GM23338 (cell line): Measurements from ENCODE around the gene BTBD9. TPM values are rescaled to one million over a fixed set of nuclear protein-coding genes. Genes with fewer than 3 reads are reported as not detected.

Source experiments
- ATAC-seq: fragments of 200-7000 bp; cut with Tn5 transposase; 3 replicates; pipeline ENCODE4 v1.9.1; 2020
- DNase-seq: peaks from one replicate; pipeline ENCODE4 v3.0.0-alpha.2; 2015; ENCODE audit warnings: low spot score
- H2AFZ ChIP-seq: fragments of 200-600 bp; sonication (generic); 2 replicates; pipeline ENCODE4 v1.8.0; 2016; ENCODE audit warnings: antibody characterized with exemption, mild to moderate bottlenecking, moderate library complexity
- H3F3A ChIP-seq: fragments of 200-600 bp; sonication (generic); replicated peaks from 2 replicates; pipeline ENCODE4 v1.8.0; 2017; ENCODE audit warnings: antibody characterized with exemption, mixed run types, low read depth
- H3K27ac ChIP-seq: fragments of 200-600 bp; sonication (generic); 2 replicates; pipeline ENCODE4 v1.6.1; 2016; ENCODE audit warnings: low read depth
- H3K27me3 ChIP-seq: fragments of 200-600 bp; sonication (generic); 2 replicates; pipeline ENCODE4 v1.8.0; 2016; ENCODE audit warnings: mild to moderate bottlenecking, mixed run types, moderate library complexity; ENCODE audit not compliant: insufficient read depth
- H3K36me3 ChIP-seq: fragments of 200-600 bp; sonication (generic); 2 replicates; pipeline ENCODE4 v1.8.0; 2016; ENCODE audit warnings: mild to moderate bottlenecking; ENCODE audit not compliant: insufficient read depth
- H3K4me1 ChIP-seq: fragments of 200-600 bp; sonication (generic); 2 replicates; pipeline ENCODE4 v1.8.0; 2016; ENCODE audit warnings: mild to moderate bottlenecking, moderate library complexity; ENCODE audit not compliant: insufficient read depth
- H3K4me2 ChIP-seq: fragments of 200-600 bp; sonication (generic); 2 replicates; pipeline ENCODE4 v1.7.1; 2017; ENCODE audit warnings: mixed run types
- H3K4me3 ChIP-seq: fragments of 200-600 bp; sonication (generic); 2 replicates; pipeline ENCODE4 v1.6.1; 2016; ENCODE audit warnings: mixed run types
- H3K79me2 ChIP-seq: fragments of 200-600 bp; sonication (generic); replicated peaks from 2 replicates; pipeline ENCODE4 v1.8.0; 2017; ENCODE audit warnings: mild to moderate bottlenecking; ENCODE audit not compliant: insufficient read depth
- H3K9me2 ChIP-seq: fragments of 200-600 bp; sonication (generic); 2 replicates; pipeline ENCODE4 v1.8.0; 2017; ENCODE audit not compliant: insufficient read depth
- H4K20me1 ChIP-seq: fragments of 200-600 bp; sonication (generic); replicated peaks from 2 replicates; pipeline ENCODE4 v1.8.0; 2017; ENCODE audit warnings: mild to moderate bottlenecking; ENCODE audit not compliant: insufficient read depth
- H3K27ac Mint-ChIP-seq: 2 replicates; pipeline ENCODE4 v1.8.0; 2020; ENCODE audit warnings: inconsistent platforms, mild to moderate bottlenecking, moderate library complexity, mixed read lengths
- H3K27me3 Mint-ChIP-seq: 3 replicates; pipeline ENCODE4 v1.8.0; 2022; ENCODE audit warnings: low read depth, mild to moderate bottlenecking, moderate library complexity, mixed read lengths, inconsistent platforms; ENCODE audit not compliant: insufficient read depth, poor library complexity
- H3K36me3 Mint-ChIP-seq: 3 replicates; pipeline ENCODE4 v1.8.0; 2021; ENCODE audit warnings: low read depth, mild to moderate bottlenecking, inconsistent platforms, moderate library complexity, mixed read lengths
- H3K4me1 Mint-ChIP-seq: 3 replicates; pipeline ENCODE4 v1.8.0; 2020; ENCODE audit warnings: mild to moderate bottlenecking, inconsistent platforms, mixed read lengths
- H3K4me3 Mint-ChIP-seq: 3 replicates; pipeline ENCODE4 v1.8.0; 2021; ENCODE audit warnings: moderate library complexity, mild to moderate bottlenecking, inconsistent platforms, mixed read lengths
- H3K9me3 Mint-ChIP-seq: 3 replicates; pipeline ENCODE4 v1.8.0; 2020; ENCODE audit warnings: moderate library complexity, mild to moderate bottlenecking, inconsistent platforms, mixed read lengths
- EZH2 ChIP-seq: fragments of 200-600 bp; sonication (generic); IDR thresholded peaks from one replicate; pipeline ENCODE4 v1.8.0; 2017; ENCODE audit warnings: antibody characterized with exemption, mild to moderate bottlenecking, low read depth; ENCODE audit not compliant: unreplicated experiment
- JUNB ChIP-seq: IDR thresholded peaks from one replicate; pipeline ENCODE4 v1.6.1; 2016; ENCODE audit warnings: antibody characterized with exemption; ENCODE audit not compliant: unreplicated experiment
- NANOG ChIP-seq: IDR thresholded peaks from 2 replicates; pipeline ENCODE4 v1.6.1; 2016; ENCODE audit warnings: antibody characterized with exemption, borderline replicate concordance
- ZNF114 ChIP-seq: fragments of 250-450 bp; sonication (Bioruptor Pico); IDR thresholded peaks from 2 replicates; pipeline ENCODE4 v1.5.0; 2020; ENCODE audit warnings: mild to moderate bottlenecking, moderate library complexity
- ZNF462 ChIP-seq: fragments of 250-450 bp; sonication (Bioruptor Pico); IDR thresholded peaks from 2 replicates; pipeline ENCODE4 v1.5.0; 2020; ENCODE audit warnings: mild to moderate bottlenecking, moderate library complexity
- polyA plus RNA-seq: library from polyadenylated mRNA; unstranded; fragments of >200 nt; fragmentation: Nextera tagmentation; extraction: Ambion mirVana; gene quantifications from 2 replicates; pipeline ENCODE4 v1.2.1, GENCODE V29; 2016
- total RNA-seq: library from RNA; depleted of rRNA; stranded (reverse); fragments of >200 nt; shearing (Covaris generic); gene quantifications from 2 replicates; pipeline ENCODE4 v1.2.3, GENCODE V29; 2014

BTBD9 gene
- total and polyA plus RNA-seq, 2 experiments from 2014 or later: 4.2 to 5.3 TPM

GRCh38 chr6:38566295-38567030 is 73.3 kb downstream of the BTBD9 start (continued):
- TF ChIP-seq NANOG: no peak
- TF ChIP-seq EZH2: no peak

GRCh38 chr6:38564301-38564700 is 75.4 kb downstream of the BTBD9 start:
- no peak overlapping the region for H2AFZ ChIP-seq
- H3K9me3 Mint-ChIP-seq: no peaks in the 10 kb centered on the region; the same call in 2 of the 3 replicates
- H3K27ac Mint-ChIP-seq: no peak overlapping the region
- peaks cover 6% of the 10 kb centered on the region; the same call in 2 of the 3 replicates for H3K4me1 Mint-ChIP-seq
- H3K27me3 Mint-ChIP-seq: no peaks in the 10 kb centered on the region
- no peaks in the 10 kb centered on the region for H3K27me3 ChIP-seq
- TF ChIP-seq JUNB: no peak
- no peak for TF ChIP-seq ZNF462
- TF ChIP-seq ZNF114: no peak
- DNase-seq: no peak
- ATAC-seq: no peak
- H3K4me1 ChIP-seq: peaks cover 6% of the 10 kb centered on the region; the same call in 1 of the 2 replicates
- H3K4me3 ChIP-seq: no peak overlapping the region
- no peaks in the 10 kb centered on the region for H3K36me3 ChIP-seq
- no peaks in the 10 kb centered on the region for H3F3A ChIP-seq
- H3K9me2 ChIP-seq: no peaks in the 10 kb centered on the region
- H3K36me3 Mint-ChIP-seq: no peaks in the 10 kb centered on the region
- H3K4me2 ChIP-seq: no peak overlapping the region
- H3K79me2 ChIP-seq: no peaks in the 10 kb centered on the region
- no peak overlapping the region for H3K27ac ChIP-seq
- no peak overlapping the region for H3K4me3 Mint-ChIP-seq
- H4K20me1 ChIP-seq: no peaks in the 10 kb centered on the region
